Posterior cingulate gyrus (tissue), 11 donors: ENCODE data around the gene LFNG.

Source experiments
- DNase-seq, 10 donors: peaks; one replicate each; pipeline versions ENCODE4 v3.0.0 to v3.0.0-alpha.2; 2020 to 2021; ENCODE audit warnings: mixed read lengths in 3 of 10
- intact Hi-C: fragments of 100-400 bp; cut with DNase I; formaldehyde crosslinking; loops from one replicate; pipeline ENCODE4 v1.15.1; 2023

LFNG gene

DNA sequence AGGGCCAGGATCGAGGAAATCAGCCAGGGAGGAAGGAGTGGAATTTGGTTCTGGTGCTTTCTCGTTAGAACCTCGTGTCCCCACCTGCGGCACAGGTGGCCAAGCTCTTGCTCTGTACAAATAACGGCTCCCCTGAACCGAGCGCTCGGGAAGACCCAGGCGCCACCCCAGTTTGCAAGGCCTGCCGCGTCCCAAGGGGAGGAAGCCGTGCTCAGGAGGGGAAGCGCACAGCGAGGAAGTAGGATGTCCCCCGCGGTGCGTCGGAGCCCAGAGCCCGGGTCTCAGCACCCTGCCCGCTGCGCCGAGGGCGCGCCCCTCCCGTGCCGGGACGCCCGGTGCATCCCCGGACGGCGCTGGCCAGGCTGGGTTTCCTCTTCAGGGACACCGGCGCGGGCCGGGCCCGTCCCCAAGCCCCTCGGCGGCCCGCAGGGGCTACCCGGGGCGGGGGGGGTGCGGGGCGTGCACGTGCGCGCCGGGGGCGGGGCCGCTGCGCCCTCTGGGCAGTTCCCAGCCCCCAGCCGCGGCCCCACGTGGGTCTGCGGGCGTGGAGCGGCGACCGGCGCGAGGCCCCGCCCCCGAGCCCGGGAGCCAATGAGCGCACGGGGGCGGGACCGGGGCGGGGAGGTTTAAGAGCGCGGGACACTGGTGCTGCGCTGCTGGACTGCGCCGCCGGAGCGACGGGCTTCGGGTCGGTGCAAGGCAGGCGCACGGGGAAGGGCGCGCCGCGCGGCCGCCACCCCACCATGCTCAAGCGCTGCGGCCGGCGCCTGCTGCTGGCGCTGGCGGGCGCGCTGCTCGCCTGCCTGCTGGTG lies at the start of gene LFNG:
TSS of gene LFNG (plus strand) at position 656 of the 812 bp plus-strand sequence. CDS start at position 744, 88 bp downstream.
- intact Hi-C loops: no loop called here
- peak; percentile 75 to 98 (median 86) for DNase-seq

- no peak for DNase-seq
- intact Hi-C loops: no loop called here
These were observed 49.2 kb upstream of the LFNG start for GRCh38 chr7:2470204-2471021.

- DNase-seq: no peak
- intact Hi-C loops: no loop called here
These were observed 48.6 kb upstream of the LFNG start for GRCh38 chr7:2471022-2471329.

- intact Hi-C loops: no loop called here
- DNase-seq: no peak
These were observed 48.2 kb upstream of the LFNG start for GRCh38 chr7:2471396-2471795.

DNA sequence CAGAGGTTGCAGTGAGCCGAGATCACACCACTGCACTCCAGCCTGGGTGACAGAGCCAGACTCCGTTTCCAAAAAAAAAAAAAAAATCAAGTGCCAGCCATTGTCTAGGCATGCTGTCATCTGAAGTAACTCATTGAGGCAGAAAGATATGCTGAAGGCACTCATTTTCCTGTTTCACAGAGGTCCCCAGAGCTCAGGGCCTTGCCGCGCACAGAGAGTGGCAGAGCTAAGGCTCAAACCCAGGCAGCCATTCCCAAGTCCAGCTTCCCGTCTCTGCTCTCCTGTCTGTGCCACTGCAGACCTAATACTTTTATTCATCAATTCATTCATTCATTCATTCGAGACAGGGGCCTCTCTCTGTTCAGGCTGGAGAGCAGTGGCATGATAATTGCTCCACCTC lies 46.8 kb upstream of the LFNG start:
- DNase-seq: no peak
- intact Hi-C loops: no loop called here

DNA sequence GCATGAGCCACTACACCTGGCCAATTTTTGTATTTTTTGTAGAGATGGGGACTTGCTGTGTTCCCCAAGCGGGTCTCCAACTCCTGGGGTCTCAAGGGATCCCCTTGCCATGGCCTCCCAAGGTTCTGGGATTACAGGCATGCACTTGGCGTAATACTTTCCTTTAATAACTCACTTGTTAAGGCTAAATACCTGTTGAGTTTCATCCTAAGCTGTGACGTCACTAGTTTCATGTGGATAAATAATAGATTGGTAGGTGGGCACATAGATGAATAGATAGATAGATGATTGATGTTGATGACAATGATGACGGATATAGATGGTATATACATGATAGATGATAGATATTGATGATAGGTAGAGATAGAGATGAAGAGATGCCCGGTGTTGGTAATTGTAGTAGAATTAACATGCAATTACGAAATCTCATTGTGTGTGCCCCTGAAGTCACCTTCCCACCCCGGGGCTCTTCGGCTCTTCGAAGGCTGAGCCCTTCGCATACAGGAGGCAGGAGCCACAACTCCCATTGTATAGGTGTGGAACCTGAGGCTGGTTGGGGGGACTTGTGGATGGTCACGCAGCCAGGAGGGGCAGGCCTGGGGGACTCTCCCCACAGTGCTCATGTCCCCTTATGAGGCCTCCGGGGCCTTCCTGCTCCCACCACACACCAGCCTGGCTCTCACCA lies 45.9 kb upstream of the LFNG start:
- intact Hi-C loops: no loop called here

GRCh38 chr7:2474224-2474623 lies 45.4 kb upstream of the LFNG start:
- no peak for DNase-seq
- intact Hi-C loops: no loop called here

More for the DNA sequence above, 45.9 kb upstream of the LFNG start:
- no peak for DNase-seq

- intact Hi-C loops: loop anchor here (5.0 kb wide), 1 partner anchor 82 kb away; the partner anchor contains the start of genes BRAT1 and IQCE
- DNase-seq: no peak
These were observed 44.5 kb upstream of the LFNG start for GRCh38 chr7:2474813-2475677.

GRCh38 chr7:2475678-2476015 lies 43.9 kb upstream of the LFNG start:
- peak in 1 of 10 donors; percentile 86 for DNase-seq
- intact Hi-C loops: loop anchor here (5.0 kb wide), 1 partner anchor 82 kb away; the partner anchor contains the start of genes BRAT1 and IQCE

GRCh38 chr7:2476298-2476697 lies 43.3 kb upstream of the LFNG start, which contains the start of gene GRIFIN:
Gene GRIFIN, minus strand, starts transcription at chr7:2476398. Its CDS starts 15 bp downstream, at chr7:2476383.
- intact Hi-C loops: loop anchor here (5.0 kb wide), 1 partner anchor 81 kb away; the partner anchor contains the start of genes BRAT1 and IQCE

DNA sequence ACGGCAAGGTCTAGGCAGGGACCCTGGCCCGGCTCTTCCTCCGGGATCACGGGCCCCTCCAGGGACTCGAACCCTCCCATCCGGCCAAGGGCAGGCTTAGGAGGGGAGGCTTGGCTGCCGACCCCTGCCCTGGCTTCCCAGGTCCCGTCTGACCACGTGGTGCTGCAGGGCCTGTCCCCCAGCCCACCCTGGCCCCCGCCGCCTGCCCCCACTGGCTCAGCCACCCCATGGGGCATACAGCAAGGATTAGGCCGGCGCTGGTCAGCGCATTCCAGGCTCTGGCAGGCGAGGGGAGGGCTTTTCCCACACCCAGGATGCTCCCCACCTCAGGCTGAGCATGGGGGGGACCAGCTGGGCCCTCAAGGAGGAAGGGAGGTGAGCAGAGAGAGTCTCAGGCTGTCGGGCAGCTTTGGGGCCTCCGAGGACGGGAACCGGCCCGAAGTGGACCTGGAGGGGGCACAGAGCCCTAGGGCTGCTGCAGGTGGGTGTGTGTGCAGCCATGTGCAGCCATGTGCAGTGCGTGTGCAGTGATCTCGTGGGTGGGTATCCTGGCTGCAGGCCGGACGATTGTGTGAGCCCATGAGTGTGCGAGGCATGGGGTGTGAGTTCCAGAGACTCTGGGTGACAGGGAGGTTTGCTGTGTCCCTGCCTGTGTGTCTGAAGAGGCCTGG lies 42.7 kb upstream of the LFNG start:
- DNase-seq: no peak
- intact Hi-C loops: loop anchor here (5.0 kb wide), 1 partner anchor 80 kb away; the partner anchor contains the start of genes BRAT1 and IQCE

More at GRCh38 chr7:2476298-2476697, 43.3 kb upstream of the LFNG start, which contains the start of gene GRIFIN:
- no peak for DNase-seq

- intact Hi-C loops: loop anchor here (5.0 kb wide), 1 partner anchor 80 kb away; the partner anchor contains the start of genes BRAT1 and IQCE
- peak in 6 of 10 donors; percentile 30 to 93 (median 62) for DNase-seq
These were observed 41.9 kb upstream of the LFNG start for GRCh38 chr7:2477447-2478398.

DNA sequence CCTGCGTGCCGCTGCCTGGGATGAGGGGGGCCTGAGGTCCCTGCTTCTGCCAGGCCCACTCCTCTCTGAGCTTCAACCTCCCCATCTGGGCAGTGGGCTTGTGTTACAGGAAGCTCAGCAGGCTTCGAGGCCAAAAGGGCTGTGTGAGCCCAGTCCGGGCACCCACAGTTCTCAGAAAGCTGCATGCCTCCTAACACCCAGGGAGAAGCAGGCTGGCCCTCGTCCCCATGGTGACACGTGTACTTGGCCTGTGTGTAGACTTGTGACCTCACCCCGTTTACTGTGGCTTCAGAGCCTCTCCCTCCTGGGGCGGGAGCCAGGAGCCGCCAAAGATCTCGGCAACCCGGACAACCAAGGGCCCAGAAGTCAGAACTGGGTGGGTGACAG lies 41.2 kb upstream of the LFNG start:
- intact Hi-C loops: loop anchor here (5.0 kb wide), 1 partner anchor 79 kb away; the partner anchor contains the start of genes BRAT1 and IQCE
- DNase-seq: no peak

GRCh38 chr7:2478800-2479199 lies 40.8 kb upstream of the LFNG start:
- intact Hi-C loops: loop anchor here (5.0 kb wide), 1 partner anchor 79 kb away; the partner anchor contains the start of genes BRAT1 and IQCE
- DNase-seq: no peak

DNA sequence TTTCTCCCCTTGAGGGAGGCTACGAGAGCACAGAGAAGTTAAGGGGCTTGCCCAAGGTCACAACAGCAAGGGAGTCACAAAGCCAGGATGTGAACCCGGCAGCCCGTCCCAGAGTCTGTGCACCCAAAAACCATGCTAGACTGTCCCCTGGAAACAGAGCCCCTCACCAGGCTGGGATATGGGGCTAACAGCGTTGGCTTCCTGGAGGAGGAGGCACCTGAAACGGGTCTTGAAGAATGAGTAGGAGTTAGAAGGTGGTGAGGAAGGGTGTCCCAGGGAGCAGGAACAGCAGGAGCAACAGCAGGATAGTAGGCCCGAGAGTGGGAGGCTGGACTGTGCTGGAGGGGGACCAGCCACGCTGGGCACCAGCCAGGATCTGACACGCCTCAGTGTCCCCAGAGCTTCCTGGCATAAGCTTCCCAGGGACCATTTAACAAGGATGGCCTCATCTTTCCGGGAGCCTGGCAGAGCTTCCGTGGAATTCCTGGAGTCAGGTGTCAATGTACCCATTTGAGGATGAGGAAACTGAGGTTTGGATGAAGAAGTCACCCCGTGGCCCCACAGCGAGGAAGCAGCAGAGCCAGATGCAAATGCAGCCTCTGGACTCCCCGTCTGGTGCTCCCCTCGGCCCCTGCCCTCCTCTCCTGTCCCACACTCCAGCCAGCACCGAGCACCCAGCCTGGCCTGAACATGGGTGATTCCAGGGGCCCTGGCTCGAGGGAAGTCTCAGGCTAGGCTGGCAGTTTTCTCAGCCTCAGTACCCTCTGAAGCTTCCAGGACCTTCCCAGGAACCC lies 40.1 kb upstream of the LFNG start:
- no peak for DNase-seq
- intact Hi-C loops: loop anchor here (5.0 kb wide), 1 partner anchor 78 kb away; the partner anchor contains the start of genes BRAT1 and IQCE

- DNase-seq: no peak
- intact Hi-C loops: no loop called here
These were observed 39.5 kb upstream of the LFNG start for GRCh38 chr7:2480070-2480408.

DNA sequence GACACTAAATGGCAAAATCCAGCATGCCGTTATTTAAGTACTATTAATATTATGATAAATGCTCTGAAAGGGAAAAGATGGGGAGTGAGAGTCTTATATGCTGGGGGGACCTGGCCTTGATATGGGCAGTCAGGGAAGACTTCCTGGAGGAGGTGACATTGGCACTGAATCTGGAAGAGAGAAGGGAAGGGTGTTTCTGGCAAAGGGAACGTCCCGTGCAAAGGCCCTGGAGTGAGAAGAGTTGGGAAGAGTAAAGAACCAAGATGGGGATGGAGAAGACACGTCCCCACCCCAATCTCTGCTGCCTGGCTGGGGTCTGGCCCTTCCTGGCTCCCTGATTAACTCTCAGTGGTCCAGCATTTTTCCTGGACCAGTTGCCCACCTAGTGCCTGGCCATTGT lies 38.4 kb upstream of the LFNG start:
- no peak for DNase-seq
- intact Hi-C loops: no loop called here
